ENCODE results near the gene SEMA4D. TPM values are rescaled to one million over a fixed set of nuclear protein-coding genes. Genes with fewer than 3 reads are reported as not detected.
A peak's percentile ranks its signal among the peaks of the same experiment; 100 is the strongest.

The SEMA4D gene
- total RNA-seq, 1 experiment from 2014 or later: 10.5 TPM

DNA sequence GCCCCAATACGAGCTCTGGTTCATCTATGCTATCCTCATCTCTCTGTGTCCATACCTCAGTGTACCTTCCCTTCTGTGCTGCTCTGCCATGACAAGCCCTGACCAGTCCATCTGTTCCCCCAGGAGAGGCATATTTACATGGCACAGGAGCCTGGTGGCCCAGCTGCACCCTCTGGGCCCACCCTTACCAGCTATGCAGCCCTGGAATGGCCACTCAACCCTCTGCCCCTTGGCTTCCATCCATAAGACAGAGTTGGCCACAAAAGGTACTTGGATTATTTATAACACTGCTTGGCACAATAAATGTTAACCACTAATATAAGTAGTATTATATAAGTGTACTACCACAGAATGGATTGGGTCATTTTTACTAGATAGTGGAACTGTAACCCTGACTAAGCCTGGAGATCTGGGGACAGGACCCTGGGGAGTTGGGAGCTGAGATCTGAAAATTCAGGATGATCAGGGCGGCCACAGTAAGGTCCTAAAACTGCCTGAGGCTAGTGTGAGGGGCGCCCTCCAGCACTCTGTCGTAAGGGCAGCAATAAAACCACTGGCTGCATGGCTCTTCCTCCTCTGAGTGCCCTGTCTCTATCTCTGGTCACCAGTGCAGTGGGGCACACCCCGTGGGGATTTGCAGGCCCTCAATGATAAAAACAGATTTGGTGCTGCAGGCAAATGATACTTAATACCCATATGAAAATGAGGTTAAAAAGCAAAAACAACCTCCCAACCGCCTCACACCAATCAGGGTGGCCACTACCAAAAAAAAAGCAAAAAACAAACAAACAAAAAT, 65.8 kb downstream of the SEMA4D start:
- no peak for DNase-seq (ENCODE audit: low read depth)

DNA sequence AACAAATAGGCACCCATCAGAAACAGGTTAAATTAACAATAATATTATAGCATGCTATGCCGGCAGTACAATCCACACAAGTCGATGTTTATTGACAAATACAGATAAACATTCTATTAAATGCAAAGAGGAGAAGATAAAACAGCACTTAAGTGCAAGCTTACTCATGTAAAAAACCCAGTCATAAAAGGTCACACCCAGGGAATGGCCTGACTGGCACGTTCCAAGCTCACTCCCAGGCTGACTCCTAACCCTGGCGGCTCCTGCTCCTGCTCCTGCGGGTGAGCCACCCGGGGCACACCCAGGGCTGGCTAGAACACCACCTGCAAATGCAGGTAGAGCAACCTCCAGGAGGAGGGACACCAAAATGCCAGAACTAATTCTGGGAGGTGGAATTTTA, 66.9 kb downstream of the SEMA4D start:
- DNase-seq (ENCODE audit: low read depth): no peak

GRCh38 chr9:89428901-89429890, 68.7 kb downstream of the SEMA4D start:
- DNase-seq (ENCODE audit: low read depth): no peak

DNA sequence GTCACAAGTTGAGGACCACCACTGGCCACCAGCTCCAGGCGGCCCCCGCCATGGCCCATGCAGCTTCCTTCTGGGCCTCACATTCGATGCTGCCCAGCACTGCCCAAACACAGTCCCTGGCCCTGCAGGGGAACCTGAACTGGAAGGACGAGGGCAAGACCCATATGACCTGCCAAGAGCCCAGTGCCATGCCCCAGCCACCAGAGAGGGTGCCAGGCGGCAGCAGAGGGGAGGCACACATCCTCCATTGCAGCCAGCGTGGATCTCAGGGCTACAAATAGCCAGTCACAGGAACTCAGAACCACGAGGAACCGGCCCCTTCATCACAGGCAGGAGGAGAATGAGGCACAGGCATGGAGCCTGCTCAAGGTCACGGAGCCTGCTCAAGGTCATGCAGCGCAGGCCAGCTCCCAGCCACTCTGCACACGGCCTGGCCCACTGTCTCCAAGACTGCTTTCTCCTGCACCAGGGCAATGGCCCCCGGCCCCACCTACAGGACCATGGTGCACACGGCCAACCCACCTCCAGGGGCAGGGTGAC, 69.6 kb downstream of the SEMA4D start:
- DNase-seq (ENCODE audit: low read depth): no peak

- peak; percentile 55 for DNase-seq (ENCODE audit: low read depth)
Observed at GRCh38 chr9:89427621-89428221, 70.2 kb downstream of the SEMA4D start.

DNA sequence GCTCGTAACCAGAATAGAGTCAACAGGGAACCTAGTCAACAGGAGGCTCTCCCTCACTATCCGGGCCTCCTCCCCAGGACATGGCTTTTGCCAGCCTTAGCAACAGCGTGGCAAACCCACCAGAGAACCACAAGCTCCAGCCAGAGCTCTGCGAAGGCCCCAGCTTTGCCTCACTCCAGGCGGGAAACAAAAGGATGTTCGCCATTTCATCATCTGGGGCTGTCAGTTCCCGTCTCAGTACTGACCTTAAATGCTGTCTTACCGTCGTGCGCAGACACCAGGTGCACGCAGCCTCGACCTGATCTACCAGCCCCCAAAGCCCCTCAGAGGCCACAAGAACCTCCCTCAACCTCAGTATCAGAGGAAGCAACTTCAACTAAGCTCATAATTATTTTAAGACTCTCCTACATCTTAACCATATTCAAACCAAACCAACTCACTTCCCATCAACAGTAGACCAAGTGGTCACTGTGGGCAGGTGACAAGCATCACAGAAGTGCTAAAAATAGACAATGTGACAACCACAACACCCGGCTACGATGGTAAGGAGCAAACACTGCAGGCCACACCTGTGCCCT, 71.4 kb downstream of the SEMA4D start:
- no peak for DNase-seq (ENCODE audit: low read depth)

- DNase-seq (ENCODE audit: low read depth): no peak
Observed at GRCh38 chr9:89425921-89426383, 72.0 kb downstream of the SEMA4D start.

DNA sequence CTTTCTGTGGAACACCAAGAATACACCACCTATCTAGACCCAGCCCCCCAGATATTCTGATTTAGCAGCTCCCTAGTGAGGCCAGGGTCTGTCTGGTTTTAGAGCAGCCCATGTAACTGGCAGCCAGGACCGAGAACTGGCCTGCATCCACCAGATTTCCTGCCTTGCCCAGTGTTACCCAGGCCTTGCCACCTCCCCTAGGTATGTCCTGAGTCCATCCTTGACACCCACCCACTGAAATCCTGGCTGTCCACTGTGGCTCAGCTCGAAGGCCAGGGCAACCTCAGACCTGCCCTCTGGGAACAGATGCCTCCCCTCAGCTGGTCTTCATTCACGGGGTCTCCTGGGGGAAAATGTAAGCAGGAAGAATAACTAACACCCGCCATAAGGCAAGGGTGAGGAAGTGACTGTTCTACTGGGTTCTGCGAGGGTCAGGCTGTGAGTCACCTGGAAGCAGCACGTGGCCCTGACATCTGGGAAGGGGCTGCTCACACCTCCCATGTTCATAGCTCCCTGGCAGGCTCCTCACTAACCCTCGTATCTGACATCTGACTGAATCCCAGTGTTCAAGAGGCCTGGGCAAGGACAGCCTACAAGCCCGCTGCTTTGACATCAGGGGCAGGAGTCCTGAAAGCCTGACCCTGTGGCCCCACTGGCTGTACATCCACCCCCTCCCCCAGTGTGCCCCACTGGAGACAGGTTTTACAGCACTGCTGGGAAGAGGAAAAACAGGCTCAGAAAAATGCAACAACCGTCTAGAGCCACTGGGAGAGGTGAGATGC, 72.7 kb downstream of the SEMA4D start:
- DNase-seq (ENCODE audit: low read depth): peak; percentile 83

- peak; percentile 85 for DNase-seq (ENCODE audit: low read depth)
Observed at GRCh38 chr9:89422151-89422975, 75.5 kb downstream of the SEMA4D start.

DNA sequence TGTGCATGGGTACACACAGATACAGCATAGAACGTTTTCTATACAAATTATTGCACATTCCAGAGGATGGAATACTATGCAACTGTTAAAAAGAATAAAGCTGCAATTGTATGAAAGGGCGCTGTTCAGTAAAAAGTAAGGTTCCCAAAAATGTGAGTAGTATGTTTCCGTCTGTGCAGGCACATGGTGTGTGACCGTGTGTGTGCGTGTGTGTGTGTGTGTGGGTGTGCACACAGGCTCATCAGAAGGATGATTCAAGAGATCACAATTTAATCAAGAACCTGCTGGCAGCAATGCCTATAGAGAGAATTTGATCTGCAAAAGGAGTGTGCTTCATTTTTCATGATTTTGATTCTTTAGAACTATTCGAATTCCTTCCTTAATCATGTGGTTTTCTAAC, 76.3 kb downstream of the SEMA4D start:
- no peak for DNase-seq (ENCODE audit: low read depth)

- DNase-seq (ENCODE audit: low read depth): no peak
Observed at GRCh38 chr9:89420397-89421178, 77.3 kb downstream of the SEMA4D start.

DNA sequence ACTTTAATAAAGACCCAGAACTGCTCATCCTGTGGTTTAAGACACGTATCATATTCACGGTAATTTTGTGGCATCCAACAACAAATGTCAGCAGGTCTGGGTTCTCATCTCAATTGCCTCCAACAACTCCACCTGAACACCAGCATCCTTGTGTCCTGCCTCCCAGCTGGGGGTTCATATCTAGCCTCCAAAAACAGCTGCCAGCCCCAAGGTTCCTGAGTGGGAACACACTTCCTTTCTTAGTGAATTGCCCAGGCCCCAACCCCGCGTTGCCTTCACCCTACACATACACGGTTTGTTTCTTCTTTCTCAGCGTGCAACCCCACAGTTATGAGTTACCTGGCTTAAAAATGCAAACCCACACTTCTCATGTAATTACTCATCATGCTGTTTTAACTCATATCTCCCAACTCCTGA, 77.9 kb downstream of the SEMA4D start:
- DNase-seq (ENCODE audit: low read depth): no peak

DNA sequence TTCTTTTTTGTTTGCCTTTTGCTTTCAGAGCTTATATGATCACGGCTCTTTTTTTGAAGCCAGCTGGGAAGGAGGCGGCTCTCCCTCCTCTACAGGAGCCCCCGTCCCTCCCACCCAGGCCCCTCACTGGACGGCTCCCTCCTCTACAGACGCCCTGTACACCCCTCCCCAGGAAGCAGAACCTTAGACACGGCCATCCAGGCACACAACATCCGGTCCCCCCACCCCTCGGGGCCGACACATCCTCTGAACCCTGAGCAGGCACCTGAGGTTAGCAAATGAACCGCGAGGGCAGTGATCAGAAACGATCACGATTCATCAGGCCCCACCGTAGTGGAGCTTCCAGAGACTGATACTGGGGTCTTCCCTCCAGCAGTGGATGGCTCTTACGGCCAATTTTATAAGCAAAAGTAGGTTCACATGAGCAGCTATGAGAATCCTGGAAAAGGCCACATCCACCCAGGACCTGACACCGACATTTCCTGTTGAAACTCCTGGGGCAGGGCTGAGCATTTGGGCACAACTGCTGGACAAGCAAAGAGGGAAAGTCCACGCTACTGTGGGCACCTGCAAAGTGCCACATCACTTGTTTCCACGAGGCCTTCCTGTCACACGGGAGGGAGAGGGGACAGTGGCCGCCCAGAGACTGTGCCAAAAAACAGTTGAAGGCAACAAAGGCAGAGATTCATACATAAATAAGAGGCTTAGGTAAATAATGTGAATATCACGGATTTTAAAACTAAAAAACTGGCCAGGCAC, 78.9 kb downstream of the SEMA4D start:
- DNase-seq (ENCODE audit: low read depth): no peak

DNA sequence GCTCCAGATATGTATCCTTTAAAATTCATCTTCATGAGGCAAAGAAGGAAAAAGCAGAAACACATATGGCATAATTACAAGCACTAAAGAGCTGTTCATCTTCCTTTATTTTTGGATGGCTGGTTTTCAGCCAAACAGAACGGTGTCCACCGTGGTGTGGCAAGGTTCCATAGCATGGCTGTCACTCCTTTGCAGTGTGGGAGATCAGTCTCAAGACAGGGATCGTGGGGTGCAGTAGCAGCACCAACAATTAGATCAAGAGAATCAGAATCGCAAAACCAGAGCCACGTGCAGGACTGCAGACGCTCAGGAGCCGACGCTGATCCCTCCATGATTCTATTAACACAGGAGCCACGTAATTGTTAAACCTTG, 79.5 kb downstream of the SEMA4D start:
- DNase-seq (ENCODE audit: low read depth): no peak

- no peak for DNase-seq (ENCODE audit: low read depth)
Observed at GRCh38 chr9:89417832-89418473, 80.0 kb downstream of the SEMA4D start.

DNA sequence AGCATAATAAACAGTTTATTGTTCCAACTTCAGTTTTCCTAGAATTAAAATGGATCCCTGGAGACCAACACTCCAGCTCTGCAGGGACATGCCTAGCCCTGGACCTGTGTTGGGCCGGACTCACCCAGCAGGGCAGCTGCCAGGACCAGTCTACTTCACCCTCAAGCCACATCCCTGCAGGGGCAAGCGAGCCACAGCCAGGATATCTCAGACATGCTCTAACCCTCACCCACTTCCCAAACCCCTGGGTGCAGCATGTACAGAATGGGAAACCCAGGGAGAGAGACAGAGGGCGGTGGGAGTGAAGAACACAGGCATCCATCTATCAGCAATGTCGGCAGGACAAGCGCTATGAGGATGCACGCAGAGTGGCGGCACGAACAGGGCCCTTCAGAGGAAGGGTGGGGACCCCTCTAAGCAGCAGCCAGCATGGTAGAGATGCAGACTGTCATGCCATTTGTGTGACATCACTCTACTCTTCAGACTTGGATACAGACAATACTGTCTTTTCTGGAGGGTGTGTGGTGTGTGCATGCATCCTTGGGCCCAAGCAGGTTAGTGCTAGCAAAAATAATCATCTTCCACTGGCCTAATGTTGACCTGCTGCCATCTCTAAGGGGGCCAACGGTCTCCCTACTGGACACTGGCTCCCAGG, 83.1 kb downstream of the SEMA4D start:
- DNase-seq (ENCODE audit: low read depth): no peak
